ENCODE data around the gene SLC51B.
"Not testable (repeated sequence)": the region's sequence is repeated elsewhere in the genome, so short reads cannot be mapped to it uniquely, and the experiment has no call there.

Gene SLC51B

DNA sequence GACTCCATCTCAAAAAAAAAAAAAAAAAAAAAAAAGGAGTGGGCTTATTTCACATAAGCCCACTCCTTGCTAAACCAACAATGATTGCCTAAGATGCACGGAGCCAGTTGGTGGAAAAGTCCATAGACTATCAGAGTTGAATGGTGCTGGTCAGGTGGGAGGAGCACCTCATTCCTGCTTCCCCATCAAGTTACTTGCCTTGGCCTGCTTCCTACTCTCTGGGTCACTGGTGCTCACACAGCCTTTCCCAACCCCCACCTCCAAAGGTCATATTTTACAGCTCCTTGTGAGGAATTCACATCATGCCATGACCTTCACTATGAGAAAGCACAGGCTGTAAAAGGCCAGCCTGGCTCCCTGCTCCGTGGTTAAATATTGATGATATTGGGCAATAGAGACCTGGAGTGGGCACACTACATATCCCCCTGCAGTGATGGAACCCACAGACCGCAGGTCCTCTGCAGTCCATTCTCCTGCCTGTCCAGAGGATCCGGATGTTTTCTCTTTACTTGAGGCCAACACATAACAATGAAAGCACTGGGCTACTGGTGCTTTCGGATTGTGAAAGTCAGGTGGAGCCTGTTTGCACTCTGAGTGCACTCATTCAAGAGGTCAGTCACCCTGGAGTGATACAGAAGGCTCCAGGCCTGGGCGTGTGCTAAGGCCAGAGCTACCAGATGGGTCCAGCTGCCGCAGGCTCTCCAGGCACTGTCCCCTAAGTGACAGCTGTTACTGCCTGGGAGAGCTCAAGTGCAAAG, at the start of gene SLC51B:
SLC51B (plus strand) TSS at position 664 of the 758 bp plus-strand sequence. CDS start 4,618 bp downstream, outside the sequence.
- no peak for DNase-seq (ENCODE audit: low read depth)

DNA sequence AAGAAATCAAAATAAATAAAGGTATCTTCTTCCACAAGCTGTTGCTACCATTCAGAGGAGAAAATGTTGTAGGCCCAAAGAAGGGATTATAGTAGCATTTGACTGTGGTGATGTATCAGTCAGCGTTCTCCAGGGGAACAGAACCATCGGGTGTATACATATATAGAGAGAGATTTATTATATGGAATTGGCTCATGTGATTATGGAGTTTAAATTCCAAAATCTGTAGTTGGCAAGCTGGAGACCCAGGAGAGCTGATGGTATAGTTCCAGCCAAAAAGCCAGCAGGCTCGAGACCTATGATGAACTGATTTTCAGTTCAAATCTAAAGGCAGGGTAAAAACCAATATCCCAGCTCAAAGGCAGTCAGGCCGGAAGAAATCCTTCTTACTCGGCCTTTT, 48.1 kb upstream of the SLC51B start:
- no peak for DNase-seq (ENCODE audit: low read depth)

DNA sequence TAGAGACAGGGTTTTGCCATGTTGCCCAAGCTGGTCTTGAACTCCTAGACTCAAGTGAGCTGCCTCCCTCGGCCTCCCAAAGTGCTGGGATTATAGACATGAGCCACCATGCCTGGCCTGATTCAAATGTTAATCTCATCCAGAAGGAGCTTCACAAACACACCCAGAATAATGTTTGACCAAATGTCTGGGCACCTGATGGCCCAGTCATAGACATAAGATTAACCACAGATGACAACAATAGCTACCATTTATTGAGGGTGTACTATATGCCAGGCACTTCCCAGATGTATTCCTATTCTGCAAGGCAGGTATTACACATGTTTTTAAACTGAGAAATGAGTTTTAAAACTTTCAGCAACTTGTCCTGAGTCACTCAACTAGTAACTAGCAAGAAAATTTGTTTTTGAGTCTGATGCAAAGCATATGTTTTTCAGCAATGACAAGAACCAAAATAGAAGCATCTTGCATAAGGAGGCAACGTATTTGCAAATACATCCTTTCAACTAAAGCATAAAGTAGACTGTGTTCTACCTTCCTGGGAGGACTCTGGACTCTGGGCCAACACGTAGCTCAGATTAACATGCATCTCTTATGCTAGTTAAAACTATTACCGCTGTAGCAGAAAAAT, 47.3 kb upstream of the SLC51B start:
- no peak for DNase-seq (ENCODE audit: low read depth)

GRCh38 chr15:65004993-65005392, 40.2 kb upstream of the SLC51B start:
- DNase-seq (ENCODE audit: low read depth): no peak

GRCh38 chr15:65006876-65007275, 38.3 kb upstream of the SLC51B start:
- DNase-seq (ENCODE audit: low read depth): no peak

DNA sequence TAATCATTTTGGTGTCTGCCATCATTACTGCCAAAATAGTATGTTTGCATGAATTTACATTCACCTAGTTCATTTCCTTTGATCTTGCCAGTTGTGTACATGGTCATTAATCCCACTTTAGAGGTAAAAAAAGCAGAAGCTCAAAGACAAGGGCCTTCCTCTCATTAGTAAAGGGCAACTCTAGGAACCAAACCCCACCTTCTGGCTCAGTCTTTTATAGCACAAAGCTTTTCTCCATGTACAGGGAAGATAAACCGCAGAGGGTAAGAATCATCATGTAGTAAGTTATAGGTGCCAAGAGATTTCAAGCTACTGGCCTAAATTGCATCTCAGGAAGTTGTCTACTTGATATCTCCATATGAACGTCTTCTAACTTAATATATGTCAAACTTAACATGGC, 36.2 kb upstream of the SLC51B start:
- DNase-seq (ENCODE audit: low read depth): no peak

DNA sequence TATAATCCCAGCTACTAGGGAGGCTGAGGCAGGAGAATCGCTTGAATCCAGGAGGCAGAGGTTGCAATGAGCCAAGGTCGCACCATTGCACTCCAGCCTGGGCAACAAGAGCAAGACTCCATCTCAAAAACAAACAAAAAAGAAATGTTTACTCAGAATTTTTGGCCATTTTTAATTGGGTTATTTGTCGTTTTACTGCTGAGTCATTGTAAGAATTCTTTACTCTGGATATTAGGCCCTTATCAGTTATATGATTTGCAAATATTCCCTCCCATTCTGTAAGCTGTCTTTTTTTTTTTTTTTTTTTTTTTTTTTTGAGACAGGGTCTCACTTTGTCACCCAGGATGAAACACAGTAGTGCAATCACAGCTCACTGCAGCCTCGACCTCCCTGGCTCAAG, 34.0 kb upstream of the SLC51B start:
- not testable (repeated sequence) for DNase-seq (ENCODE audit: low read depth)

GRCh38 chr15:65020419-65020818, 24.8 kb upstream of the SLC51B start:
- no peak for DNase-seq (ENCODE audit: low read depth)

DNA sequence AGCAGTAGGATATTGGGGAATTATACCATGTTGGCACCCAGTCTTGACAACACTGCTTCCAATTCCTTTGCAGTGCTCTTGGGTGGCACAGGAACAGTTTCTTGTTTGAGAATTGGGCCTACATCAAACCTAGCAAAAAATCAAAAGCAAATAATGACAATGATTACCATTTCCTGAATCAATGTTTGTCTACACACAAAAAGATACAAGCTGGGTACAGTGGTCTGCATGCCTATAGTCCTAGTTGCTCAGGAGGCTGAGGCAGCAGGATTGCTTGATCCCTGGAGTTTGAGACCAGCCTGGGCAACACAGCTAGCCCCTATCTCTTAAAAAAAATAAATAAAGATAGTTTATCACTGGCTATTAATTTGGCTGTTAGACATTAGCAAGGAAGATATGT, 23.7 kb upstream of the SLC51B start:
- no peak for DNase-seq (ENCODE audit: low read depth)

- no peak for DNase-seq (ENCODE audit: low read depth)
These were observed 18.4 kb upstream of the SLC51B start for GRCh38 chr15:65026756-65027155.

DNA sequence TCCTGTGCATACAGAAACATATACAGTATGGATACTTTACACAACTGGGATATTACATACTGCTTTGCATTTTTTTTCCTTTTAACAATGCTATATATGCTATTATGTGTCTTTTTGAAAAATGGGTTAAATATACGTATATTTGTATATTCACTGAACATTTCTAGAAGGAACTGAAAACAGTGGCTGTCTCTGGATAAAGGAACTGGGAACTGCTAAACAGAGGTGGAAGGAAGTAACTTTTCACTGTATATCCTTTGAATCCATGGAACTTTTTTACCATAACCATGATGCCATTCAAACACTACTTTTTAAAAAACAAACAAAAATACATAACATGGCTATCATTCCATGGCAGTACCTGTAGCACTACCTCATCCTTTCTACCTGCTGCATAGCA, 17.6 kb upstream of the SLC51B start:
- DNase-seq (ENCODE audit: low read depth): no peak

DNA sequence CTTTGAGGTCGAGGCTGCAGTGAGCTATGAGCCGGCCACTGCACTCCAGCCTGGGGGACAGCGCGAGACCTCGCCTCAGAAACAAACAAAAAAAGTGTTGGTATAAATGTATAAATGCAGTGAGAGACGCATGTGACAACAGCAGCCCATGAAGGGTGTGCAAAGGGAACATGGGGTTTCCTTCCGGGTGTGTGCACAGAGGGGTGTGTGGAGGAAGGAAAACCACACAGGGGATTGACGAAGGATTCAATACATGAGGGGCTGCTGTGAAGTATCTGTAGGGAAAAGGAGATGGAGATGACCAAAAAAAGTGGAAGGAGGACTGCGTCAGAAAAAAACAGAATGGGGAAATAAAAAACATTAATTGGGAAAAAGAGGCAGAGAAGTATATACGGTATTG, 16.8 kb upstream of the SLC51B start:
- DNase-seq (ENCODE audit: low read depth): no peak

GRCh38 chr15:65028921-65029735, 16.1 kb upstream of the SLC51B start, which contains the start of gene MTFMT:
Gene MTFMT, minus strand, starts transcription at chr15:65029639. Its CDS starts 26 bp downstream, at chr15:65029613.
- peak; percentile 91 for DNase-seq (ENCODE audit: low read depth)

DNA sequence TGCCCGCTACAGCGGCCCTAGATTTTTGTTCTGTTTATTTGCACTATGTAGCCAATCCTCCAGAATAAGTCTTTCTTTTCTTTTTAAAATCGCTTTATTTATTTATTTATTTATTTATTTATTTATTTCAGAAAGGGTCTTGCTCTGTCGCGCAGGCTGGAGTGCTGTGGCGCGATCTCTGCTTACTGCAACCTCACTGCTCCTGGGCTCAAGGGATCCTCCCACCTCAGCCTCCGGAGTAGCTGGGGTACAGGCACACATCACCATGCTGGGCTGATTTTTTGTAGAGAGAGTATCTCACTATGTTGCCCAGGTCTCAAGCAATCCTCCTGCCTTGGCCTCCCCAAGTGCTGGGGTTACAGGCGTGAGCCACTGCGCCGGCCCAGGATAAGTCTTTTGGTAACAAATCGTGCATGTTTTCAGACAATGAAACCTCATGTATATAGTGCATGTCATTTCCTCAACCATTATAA, 15.4 kb upstream of the SLC51B start:
- DNase-seq (ENCODE audit: low read depth): no peak

- DNase-seq (ENCODE audit: low read depth): peak; percentile 17
These were observed 12.2 kb upstream of the SLC51B start for GRCh38 chr15:65032801-65033537.

- DNase-seq (ENCODE audit: low read depth): no peak
These were observed 11.4 kb upstream of the SLC51B start for GRCh38 chr15:65033659-65034269.

- no peak for DNase-seq (ENCODE audit: low read depth)
These were observed 10.5 kb upstream of the SLC51B start for GRCh38 chr15:65034719-65035118.

DNA sequence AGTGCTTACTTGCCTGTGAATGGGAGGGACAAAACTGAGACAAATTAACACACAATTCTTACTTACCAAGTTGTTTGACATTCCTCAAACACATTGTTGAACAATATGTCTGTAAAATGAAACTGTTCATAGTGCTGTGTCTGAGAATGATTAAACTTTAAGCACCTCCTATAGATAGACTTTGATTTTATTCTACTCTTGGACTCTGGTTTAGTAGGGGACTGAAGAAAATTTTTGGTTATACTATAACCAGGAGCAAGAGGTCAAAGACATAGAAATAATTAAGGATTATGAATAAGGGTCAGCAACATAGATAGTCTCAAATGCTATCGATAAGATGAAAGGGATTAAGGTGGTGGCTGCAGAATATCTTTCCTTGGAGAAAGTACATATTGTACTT, 7.9 kb upstream of the SLC51B start:
- DNase-seq (ENCODE audit: low read depth): no peak

- DNase-seq (ENCODE audit: low read depth): no peak
These were observed 6.8 kb upstream of the SLC51B start for GRCh38 chr15:65038428-65038827.

DNA sequence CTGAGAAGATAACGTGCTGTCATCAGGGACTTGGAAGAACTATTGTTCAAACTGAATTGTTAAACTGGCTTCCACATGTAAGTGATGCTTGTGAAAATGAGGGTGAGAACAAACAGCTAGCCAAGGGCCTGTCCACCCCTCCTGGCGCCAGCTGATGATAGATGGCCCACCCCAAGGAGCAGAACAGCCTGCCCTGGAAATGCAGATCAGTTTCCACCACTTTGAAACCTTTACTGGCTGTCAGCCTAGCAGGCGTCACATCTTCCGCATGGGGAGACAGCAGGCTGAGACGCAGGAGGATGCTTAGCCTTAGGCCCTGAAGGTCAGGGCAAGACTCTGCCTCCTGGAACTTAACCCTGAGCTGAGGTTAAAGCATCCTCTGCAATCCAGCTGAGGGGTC, 6.4 kb upstream of the SLC51B start:
- no peak for DNase-seq (ENCODE audit: low read depth)

- DNase-seq (ENCODE audit: low read depth): no peak
These were observed 4.7 kb upstream of the SLC51B start for GRCh38 chr15:65040461-65040860.

GRCh38 chr15:65041787-65042186, 3.4 kb upstream of the SLC51B start:
- no peak for DNase-seq (ENCODE audit: low read depth)
